Measurements from ENCODE around the gene PAPPA2.

The PAPPA2 gene

DNA sequence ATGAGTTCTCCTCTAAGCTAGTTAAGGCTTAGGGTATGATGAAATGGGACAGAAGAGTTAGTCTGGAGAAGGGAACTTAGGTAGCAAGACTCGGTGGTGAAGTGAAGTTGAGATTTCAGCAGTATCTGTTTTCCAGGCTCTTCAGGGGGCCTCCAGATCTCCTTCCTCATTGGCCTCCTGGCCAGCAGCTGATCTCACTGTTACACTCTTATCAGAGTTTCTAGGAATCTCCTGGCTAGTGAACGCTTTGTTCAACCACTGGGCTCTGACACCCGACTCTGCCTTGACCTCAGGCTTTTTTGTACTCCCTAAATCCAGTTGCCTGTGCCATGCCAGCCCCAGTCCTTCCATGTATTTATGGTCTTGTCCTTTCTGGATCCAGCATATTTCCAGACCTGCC, 390.5 kb downstream of the PAPPA2 start:
- TF ChIP-seq, protein P1, sequence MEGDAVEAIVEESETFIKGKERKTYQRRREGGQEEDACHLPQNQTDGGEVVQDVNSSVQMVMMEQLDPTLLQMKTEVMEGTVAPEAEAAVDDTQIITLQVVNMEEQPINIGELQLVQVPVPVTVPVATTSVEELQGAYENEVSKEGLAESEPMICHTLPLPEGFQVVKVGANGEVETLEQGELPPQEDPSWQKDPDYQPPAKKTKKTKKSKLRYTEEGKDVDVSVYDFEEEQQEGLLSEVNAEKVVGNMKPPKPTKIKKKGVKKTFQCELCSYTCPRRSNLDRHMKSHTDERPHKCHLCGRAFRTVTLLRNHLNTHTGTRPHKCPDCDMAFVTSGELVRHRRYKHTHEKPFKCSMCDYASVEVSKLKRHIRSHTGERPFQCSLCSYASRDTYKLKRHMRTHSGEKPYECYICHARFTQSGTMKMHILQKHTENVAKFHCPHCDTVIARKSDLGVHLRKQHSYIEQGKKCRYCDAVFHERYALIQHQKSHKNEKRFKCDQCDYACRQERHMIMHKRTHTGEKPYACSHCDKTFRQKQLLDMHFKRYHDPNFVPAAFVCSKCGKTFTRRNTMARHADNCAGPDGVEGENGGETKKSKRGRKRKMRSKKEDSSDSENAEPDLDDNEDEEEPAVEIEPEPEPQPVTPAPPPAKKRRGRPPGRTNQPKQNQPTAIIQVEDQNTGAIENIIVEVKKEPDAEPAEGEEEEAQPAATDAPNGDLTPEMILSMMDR (IDR thresholded peaks at IDR 0.05; ENCODE audit: low read length, missing control alignments), result no peak
- no peak overlapping the region for H3K4me3 ChIP-seq (replicated peaks; ENCODE audit: low read depth, low read length)
- DNase-seq (ENCODE audit: low read depth), result no peak

DNA sequence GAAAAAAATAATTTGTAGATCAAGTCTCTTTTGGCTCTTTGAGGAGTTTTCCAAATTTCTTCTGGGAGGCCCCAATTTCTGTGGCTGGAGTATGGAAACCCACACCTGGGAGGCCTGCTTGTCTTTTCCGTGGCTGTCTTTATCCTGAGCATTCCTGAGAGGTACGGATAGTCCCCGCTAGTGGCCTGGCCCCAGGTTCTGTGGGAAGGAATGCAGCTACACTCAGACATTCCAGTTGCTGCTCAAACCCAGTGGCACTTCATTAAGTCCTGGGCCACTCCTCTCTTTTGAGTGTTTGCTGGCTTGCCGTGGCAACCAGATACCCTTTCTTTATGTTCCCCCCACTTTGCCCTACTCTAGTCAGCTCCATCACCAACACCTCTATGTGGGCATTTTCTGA, 391.1 kb downstream of the PAPPA2 start:
- no peak overlapping the region for H3K4me3 ChIP-seq (replicated peaks; ENCODE audit: low read depth, low read length)
- DNase-seq (ENCODE audit: low read depth), result no peak
- TF ChIP-seq, protein P1 (IDR thresholded peaks at IDR 0.05; ENCODE audit: low read length, missing control alignments), result no peak

DNA sequence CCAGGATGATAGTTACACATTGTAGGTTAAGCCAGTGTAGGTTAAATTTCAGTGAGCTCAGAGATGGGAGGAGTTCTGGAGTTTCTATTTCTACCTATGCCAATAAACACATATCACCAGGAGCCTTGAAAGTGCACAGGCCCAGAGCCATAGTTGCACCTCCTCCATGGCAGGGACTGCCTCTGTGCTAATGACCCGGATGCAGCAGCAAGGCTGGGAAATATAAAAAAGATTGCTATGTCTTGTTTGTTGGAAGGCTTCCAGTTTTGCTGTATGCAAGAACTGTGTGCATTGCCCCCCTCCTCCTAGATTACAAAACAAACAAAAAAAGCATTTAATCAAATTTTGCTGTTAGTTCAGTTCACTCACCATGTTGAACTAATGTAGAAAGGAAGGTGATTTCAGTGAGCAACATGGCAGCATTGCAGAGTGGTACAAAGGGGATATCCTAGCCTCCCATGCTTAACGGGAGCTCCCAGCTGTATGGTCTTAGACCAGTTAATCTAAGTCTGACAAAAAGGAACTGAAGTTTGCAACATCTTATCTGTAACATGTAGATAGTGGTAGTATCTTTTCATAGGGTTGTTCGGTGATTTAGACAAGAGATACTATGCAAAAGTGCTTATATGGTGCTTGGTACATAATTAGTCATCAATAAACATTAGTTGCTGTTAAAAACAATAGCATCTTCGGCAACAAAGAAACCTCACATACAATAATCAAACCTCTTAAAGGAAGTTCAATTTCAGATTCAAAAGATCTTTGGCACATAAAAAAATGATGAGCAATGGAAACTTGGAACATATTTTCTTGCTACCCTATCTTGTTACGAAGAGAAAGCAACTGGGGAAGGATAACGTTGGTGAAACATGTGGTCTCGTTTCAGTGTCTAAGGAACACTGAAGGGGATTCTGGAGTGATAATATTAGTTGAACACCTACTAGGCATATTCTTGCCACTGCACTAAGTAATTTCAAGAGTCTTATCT, 392.1 kb downstream of the PAPPA2 start:
- DNase-seq (ENCODE audit: low read depth), result no peak
- H3K4me3 ChIP-seq (replicated peaks; ENCODE audit: low read depth, low read length), result no peak overlapping the region
- TF ChIP-seq, protein P1 (IDR thresholded peaks at IDR 0.05; ENCODE audit: low read length, missing control alignments), result no peak

DNA sequence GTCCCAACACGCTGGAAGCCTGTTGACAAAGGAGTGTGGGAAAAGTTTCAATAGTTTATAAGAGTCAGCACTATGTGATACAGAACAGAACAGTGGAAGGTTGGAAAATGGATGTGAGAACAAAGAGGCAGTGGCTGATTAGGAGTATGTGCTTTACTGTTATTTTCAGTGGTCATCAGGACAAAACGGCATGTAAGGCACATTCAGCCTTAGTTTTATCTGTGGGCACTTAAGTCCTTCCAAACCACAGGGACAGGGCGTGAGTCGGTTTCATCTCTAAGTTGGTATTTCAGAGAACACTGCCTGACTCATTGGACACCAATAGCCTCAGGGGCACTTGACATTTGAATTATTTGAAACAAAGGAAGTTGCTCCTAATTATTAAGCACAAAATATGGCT, 394.7 kb downstream of the PAPPA2 start:
- DNase-seq (ENCODE audit: low read depth), result no peak
- TF ChIP-seq, protein P1 (IDR thresholded peaks at IDR 0.05; ENCODE audit: low read length, missing control alignments), result no peak
- no peak overlapping the region for H3K4me3 ChIP-seq (replicated peaks; ENCODE audit: low read depth, low read length)

DNA sequence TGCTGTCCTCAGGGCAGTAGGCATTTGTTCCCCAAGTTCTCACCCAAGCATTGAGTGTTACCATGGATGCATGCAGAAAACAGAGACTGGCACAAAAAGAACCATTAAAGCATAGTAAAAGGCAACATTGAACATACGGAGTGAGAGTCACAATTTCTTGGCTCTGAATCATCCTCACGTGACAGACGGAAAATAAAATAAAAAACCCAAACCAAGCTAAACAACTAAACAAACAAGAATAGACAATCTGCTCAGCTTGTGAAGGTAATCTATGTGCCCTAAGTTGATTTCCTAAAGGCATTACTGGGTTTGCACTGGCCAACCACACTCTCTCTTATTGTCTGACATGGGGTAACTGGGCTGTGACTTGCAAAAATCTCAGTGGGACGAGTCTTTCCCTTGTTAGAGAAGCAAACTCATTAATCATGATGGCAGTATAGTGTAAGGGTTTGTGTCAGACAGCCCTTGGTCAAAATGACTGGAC, 395.5 kb downstream of the PAPPA2 start:
- no peak for DNase-seq (ENCODE audit: low read depth)
- TF ChIP-seq, protein P1 (IDR thresholded peaks at IDR 0.05; ENCODE audit: low read length, missing control alignments), result no peak
- no peak overlapping the region for H3K4me3 ChIP-seq (replicated peaks; ENCODE audit: low read depth, low read length)

DNA sequence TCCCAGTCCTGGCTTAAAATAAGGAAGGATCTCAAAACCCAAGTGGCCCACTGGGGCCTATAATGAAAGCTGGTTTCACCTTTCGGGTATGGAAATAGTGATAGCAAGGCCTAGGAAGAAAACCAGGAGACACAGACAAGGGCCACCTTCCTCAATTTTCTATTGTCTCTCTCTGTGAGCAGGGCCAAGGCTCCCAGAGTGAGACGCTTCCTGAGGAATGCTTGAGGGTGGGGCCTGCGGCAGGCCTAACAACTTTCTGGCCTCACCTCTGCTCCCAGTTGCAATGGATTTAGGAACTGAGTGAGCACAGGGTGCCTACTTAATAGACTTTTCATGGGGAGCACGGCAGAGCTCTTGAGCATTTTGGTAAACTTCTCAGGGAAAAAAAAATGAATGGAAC, 400.6 kb downstream of the PAPPA2 start:
- TF ChIP-seq, protein P1 (IDR thresholded peaks at IDR 0.05; ENCODE audit: low read length, missing control alignments), result no peak
- H3K4me3 ChIP-seq (replicated peaks; ENCODE audit: low read depth, low read length), result no peak overlapping the region

More for the DNA sequence above, 400.6 kb downstream of the PAPPA2 start:
- no peak for DNase-seq (ENCODE audit: low read depth)
